GM21723 (cell line): ENCODE measurements around the gene NOP56.
"Not testable (repeated sequence)": the region's sequence is repeated elsewhere in the genome, so short reads cannot be mapped to it uniquely, and the experiment has no call there.

Source experiments
- ATAC-seq: cut with Tn5 transposase; IDR thresholded peaks from one replicate; pipeline ENCODE4 v1.9.1; 2021; ENCODE audit warnings: mild to moderate bottlenecking, moderate library complexity; ENCODE audit not compliant: unreplicated experiment

NOP56 gene

GRCh38 chr20:2680046-2680445 is 27.6 kb downstream of the NOP56 start:
- ATAC-seq = no peak

- not testable (repeated sequence) for ATAC-seq
Observed at GRCh38 chr20:2682040-2682439, 29.6 kb downstream of the NOP56 start.

GRCh38 chr20:2684817-2685216 is 32.4 kb downstream of the NOP56 start:
- not testable (repeated sequence) for ATAC-seq

GRCh38 chr20:2687514-2687913 is 35.1 kb downstream of the NOP56 start:
- no peak for ATAC-seq

GRCh38 chr20:2688041-2688591 is 35.7 kb downstream of the NOP56 start:
- peak; percentile 57 for ATAC-seq

GRCh38 chr20:2690213-2690612 is 37.8 kb downstream of the NOP56 start:
- ATAC-seq = no peak

GRCh38 chr20:2690718-2691117 is 38.3 kb downstream of the NOP56 start:
- ATAC-seq = no peak

- ATAC-seq = no peak
Observed at GRCh38 chr20:2691127-2691526, 38.7 kb downstream of the NOP56 start.

- ATAC-seq = no peak
Observed at GRCh38 chr20:2691663-2692035, 39.2 kb downstream of the NOP56 start.

GRCh38 chr20:2692036-2692885 is 39.8 kb downstream of the NOP56 start, which contains the start of gene EBF4:
TSS of gene EBF4 (plus strand) at chr20:2692780. CDS start at chr20:2693646, 866 bp downstream.
- no peak for ATAC-seq

- ATAC-seq = no peak
Observed at GRCh38 chr20:2692886-2693285, 40.5 kb downstream of the NOP56 start.

GRCh38 chr20:2693286-2694007 is 41.0 kb downstream of the NOP56 start:
- ATAC-seq = no peak

GRCh38 chr20:2694008-2694471 is 41.6 kb downstream of the NOP56 start:
- ATAC-seq = no peak

- ATAC-seq = no peak
Observed at GRCh38 chr20:2694519-2694918, 42.1 kb downstream of the NOP56 start.

GRCh38 chr20:2695206-2695983 is 43.0 kb downstream of the NOP56 start:
- ATAC-seq = no peak

GRCh38 chr20:2695984-2696525 is 43.6 kb downstream of the NOP56 start:
- not testable (repeated sequence) for ATAC-seq

GRCh38 chr20:2696646-2697045 is 44.2 kb downstream of the NOP56 start:
- no peak for ATAC-seq

GRCh38 chr20:2697768-2698167 is 45.3 kb downstream of the NOP56 start:
- ATAC-seq = no peak

GRCh38 chr20:2698186-2698817 is 45.9 kb downstream of the NOP56 start:
- no peak for ATAC-seq

- ATAC-seq = no peak
Observed at GRCh38 chr20:2698912-2699311, 46.5 kb downstream of the NOP56 start.
